ENCODE results near the gene NUDT6. TPM values are rescaled to one million over a fixed set of nuclear protein-coding genes. Genes with fewer than 3 reads are reported as not detected.

NUDT6 gene
- polyA plus RNA-seq, 1 of the 3 experiments (the other 2 are of a cell fraction) = 10.1 TPM

DNA sequence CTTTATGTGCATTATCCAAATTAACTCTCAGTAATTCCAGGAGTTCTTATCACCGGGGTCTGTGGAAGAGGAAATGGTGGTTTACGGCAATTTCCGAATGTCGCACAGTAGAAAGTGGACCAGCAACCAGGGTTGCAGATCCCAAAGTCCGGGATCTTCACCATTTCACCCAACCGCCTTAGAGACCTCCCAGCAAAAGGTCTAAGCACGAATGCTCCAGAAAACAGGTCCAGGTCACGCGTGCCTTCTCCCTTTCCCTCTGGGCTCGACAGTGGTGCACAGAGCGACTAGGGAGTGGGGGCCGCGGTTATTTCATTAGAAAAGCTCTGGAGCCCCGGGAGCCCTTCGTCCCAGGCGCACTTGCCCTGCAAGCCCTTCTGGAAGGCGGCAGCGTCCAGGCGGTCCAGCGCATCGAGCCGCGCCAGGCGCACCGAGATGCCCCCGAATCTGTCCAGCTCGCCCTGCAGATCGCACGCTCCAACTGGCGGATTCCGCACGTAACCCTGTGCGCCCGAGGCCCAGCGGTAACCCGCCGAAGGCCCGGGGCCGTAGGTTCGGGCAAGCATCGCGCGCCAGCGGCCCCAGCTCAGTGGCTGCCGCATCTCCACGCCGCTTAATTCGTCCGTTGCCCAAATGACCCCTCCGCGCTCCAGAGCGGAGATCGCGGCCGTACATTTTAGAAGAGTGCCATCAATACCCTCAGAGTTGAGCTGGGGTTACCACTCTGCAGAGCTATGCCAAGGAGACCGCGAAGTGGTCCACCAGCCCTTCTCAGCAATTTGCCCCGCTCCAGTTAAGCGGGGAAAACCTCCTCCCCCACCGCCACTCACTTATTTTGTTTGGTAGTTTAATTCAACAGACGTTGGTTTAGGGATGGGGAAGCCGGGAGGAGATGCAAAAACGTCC lies at the start of gene NUDT6 (continued):
- TF ChIP-seq, protein P1, sequence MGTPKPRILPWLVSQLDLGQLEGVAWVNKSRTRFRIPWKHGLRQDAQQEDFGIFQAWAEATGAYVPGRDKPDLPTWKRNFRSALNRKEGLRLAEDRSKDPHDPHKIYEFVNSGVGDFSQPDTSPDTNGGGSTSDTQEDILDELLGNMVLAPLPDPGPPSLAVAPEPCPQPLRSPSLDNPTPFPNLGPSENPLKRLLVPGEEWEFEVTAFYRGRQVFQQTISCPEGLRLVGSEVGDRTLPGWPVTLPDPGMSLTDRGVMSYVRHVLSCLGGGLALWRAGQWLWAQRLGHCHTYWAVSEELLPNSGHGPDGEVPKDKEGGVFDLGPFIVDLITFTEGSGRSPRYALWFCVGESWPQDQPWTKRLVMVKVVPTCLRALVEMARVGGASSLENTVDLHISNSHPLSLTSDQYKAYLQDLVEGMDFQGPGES (IDR thresholded peaks at IDR 0.05; ENCODE audit: low read depth, low read length) = no peak
- TF ChIP-seq TCF12 (IDR thresholded peaks at IDR 0.05) = no peak
- no peak for TF ChIP-seq MEF2A (IDR thresholded peaks at IDR 0.05; ENCODE audit: borderline replicate concordance, low read depth)
- TF ChIP-seq MXI1 (IDR thresholded peaks at IDR 0.05; ENCODE audit: low read depth, low read length) = peak; percentile 29; the same call in 1 of the 2 replicates

DNA sequence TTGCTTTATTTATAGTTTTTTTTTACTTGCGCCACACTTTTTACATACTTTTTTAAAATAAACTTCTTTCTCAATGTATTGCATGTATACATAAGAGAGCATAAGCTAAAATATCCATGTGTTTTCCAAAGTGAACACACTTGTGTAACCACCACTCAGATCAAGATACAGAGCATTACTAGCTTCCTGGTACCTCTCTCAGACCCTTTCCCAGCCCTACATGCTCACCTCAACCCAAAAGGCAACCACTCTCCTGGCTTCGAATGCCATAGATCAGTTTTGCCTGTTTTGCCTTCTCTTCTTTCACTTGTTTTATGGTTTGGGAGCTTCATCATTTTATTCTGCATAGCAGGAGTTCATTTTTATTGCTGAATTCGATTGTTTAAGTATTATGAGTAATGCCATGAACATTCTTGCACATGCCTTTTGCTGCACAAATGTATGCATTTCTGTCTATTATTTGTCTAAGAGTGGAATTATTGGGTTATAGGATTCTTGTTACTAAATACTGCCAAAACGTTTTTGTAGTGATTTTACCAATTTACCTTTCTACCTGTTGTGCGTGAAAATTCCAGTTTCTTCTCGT lies 45.9 kb upstream of the NUDT6 start:
- Histone ChIP-seq H3K4me1 (ENCODE audit: control insufficient read depth in 1 of 2, insufficient read depth in 2 of 2, low read depth in 1 of 2, low read length in 1 of 2) (no peaks in the 10 kb centered on the region), H3K9me3 (no peaks in the 10 kb centered on the region), H3K36me3 (replicated peaks in 1 of 2; ENCODE audit: control insufficient read depth in 1 of 2, insufficient read depth in 2 of 2, low read length in 1 of 2) (peaks cover 9 to 24% of the 10 kb centered on the region in 2 experiments), H3F3A (replicated peaks; ENCODE audit: insufficient read depth) (no peaks in the 10 kb centered on the region), H3K4me3 (ENCODE audit: low read depth in 2 of 2, low read length in 1 of 2) (no peak overlapping the region), H4K20me1 (ENCODE audit: insufficient read depth) (no peaks in the 10 kb centered on the region), H3K9ac (no peak overlapping the region), H3K9me2 (no peaks in the 10 kb centered on the region), H3K27ac (ENCODE audit: low read depth in 2 of 2, low read length in 1 of 2) (no peak overlapping the region), H3K27me3 (ENCODE audit: insufficient read depth) (no peaks in the 10 kb centered on the region), H3K79me2 (ENCODE audit: insufficient read depth) (peaks cover 8% of the 10 kb centered on the region; the same call in 1 of the 2 replicates), H2AFZ (ENCODE audit: low read depth) (no peak overlapping the region), H3K4me2 (0 out of 2 replicates have a peak overlapping the region, but pooled peaks have one; percentile 25)
- ChIA-PET CTCF (no interaction called here), POLR2A (no interaction called here)
- whole genome bisulfite sequencing (ENCODE audit: low lambda C conversion rate) = 62% methylated on average over 6 of the region's 6 CpGs
- 0 out of 2 replicates have a peak, but pooled peaks have one; percentile 3 for TF ChIP-seq FOSL2 (IDR thresholded peaks at IDR 0.05; ENCODE audit: borderline replicate concordance, low read depth)
- TF ChIP-seq, protein P2, sequence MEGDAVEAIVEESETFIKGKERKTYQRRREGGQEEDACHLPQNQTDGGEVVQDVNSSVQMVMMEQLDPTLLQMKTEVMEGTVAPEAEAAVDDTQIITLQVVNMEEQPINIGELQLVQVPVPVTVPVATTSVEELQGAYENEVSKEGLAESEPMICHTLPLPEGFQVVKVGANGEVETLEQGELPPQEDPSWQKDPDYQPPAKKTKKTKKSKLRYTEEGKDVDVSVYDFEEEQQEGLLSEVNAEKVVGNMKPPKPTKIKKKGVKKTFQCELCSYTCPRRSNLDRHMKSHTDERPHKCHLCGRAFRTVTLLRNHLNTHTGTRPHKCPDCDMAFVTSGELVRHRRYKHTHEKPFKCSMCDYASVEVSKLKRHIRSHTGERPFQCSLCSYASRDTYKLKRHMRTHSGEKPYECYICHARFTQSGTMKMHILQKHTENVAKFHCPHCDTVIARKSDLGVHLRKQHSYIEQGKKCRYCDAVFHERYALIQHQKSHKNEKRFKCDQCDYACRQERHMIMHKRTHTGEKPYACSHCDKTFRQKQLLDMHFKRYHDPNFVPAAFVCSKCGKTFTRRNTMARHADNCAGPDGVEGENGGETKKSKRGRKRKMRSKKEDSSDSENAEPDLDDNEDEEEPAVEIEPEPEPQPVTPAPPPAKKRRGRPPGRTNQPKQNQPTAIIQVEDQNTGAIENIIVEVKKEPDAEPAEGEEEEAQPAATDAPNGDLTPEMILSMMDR (IDR thresholded peaks at IDR 0.05) = no peak
- DNase-seq = no peak

DNA sequence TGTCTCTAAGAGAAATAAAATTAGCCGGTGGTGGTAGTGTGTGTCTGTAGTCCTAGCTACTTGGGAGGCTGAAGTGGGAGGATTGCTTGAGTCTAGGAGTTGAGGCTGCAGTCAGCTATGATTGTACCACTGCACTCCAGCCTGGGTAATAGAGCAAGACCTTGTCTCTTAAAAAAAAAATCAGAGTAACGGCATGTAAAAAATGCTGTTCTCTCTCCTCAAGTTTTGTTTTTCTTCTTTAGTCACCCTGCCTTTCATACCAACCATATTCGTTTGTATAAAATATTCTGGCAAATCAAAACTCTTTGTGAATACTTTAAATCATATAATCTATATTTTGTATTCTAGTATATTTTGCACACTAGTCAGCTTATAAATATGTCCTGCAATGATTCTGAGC lies 44.8 kb upstream of the NUDT6 start:
- Histone ChIP-seq H3K9me3 (no peaks in the 10 kb centered on the region), H2AFZ (ENCODE audit: low read depth) (no peak overlapping the region), H3K4me1 (ENCODE audit: control insufficient read depth in 1 of 2, insufficient read depth in 2 of 2, low read depth in 1 of 2, low read length in 1 of 2) (no peaks in the 10 kb centered on the region), H3K9ac (no peak overlapping the region), H3K27me3 (ENCODE audit: insufficient read depth) (no peaks in the 10 kb centered on the region), H3K27ac (ENCODE audit: low read depth in 2 of 2, low read length in 1 of 2) (no peak overlapping the region), H3F3A (replicated peaks; ENCODE audit: insufficient read depth) (no peaks in the 10 kb centered on the region), H3K36me3 (replicated peaks in 1 of 2; ENCODE audit: control insufficient read depth in 1 of 2, insufficient read depth in 2 of 2, low read length in 1 of 2) (peaks cover 18 to 26% of the 10 kb centered on the region in 2 experiments), H3K79me2 (ENCODE audit: insufficient read depth) (peaks cover 8% of the 10 kb centered on the region; the same call in 1 of the 2 replicates), H3K4me2 (no peak overlapping the region), H4K20me1 (ENCODE audit: insufficient read depth) (no peaks in the 10 kb centered on the region), H3K4me3 (ENCODE audit: low read depth in 2 of 2, low read length in 1 of 2) (no peak overlapping the region), H3K9me2 (no peaks in the 10 kb centered on the region)
- CTCF ChIA-PET = no interaction called here
- no peak for DNase-seq
- WGBS (ENCODE audit: low lambda C conversion rate) = 93% methylated on average over 3 of the region's 3 CpGs
- POLR2A ChIA-PET = no interaction called here
- TF ChIP-seq, protein P3, sequence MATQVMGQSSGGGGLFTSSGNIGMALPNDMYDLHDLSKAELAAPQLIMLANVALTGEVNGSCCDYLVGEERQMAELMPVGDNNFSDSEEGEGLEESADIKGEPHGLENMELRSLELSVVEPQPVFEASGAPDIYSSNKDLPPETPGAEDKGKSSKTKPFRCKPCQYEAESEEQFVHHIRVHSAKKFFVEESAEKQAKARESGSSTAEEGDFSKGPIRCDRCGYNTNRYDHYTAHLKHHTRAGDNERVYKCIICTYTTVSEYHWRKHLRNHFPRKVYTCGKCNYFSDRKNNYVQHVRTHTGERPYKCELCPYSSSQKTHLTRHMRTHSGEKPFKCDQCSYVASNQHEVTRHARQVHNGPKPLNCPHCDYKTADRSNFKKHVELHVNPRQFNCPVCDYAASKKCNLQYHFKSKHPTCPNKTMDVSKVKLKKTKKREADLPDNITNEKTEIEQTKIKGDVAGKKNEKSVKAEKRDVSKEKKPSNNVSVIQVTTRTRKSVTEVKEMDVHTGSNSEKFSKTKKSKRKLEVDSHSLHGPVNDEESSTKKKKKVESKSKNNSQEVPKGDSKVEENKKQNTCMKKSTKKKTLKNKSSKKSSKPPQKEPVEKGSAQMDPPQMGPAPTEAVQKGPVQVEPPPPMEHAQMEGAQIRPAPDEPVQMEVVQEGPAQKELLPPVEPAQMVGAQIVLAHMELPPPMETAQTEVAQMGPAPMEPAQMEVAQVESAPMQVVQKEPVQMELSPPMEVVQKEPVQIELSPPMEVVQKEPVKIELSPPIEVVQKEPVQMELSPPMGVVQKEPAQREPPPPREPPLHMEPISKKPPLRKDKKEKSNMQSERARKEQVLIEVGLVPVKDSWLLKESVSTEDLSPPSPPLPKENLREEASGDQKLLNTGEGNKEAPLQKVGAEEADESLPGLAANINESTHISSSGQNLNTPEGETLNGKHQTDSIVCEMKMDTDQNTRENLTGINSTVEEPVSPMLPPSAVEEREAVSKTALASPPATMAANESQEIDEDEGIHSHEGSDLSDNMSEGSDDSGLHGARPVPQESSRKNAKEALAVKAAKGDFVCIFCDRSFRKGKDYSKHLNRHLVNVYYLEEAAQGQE (IDR thresholded peaks at IDR 0.05; ENCODE audit: low read depth, low read length) = no peak
- TF ChIP-seq, protein P4, sequence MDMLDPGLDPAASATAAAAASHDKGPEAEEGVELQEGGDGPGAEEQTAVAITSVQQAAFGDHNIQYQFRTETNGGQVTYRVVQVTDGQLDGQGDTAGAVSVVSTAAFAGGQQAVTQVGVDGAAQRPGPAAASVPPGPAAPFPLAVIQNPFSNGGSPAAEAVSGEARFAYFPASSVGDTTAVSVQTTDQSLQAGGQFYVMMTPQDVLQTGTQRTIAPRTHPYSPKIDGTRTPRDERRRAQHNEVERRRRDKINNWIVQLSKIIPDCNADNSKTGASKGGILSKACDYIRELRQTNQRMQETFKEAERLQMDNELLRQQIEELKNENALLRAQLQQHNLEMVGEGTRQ (IDR thresholded peaks at IDR 0.05; ENCODE audit: borderline replicate concordance, low read depth, low read length) = no peak
- TF ChIP-seq, protein P5, sequence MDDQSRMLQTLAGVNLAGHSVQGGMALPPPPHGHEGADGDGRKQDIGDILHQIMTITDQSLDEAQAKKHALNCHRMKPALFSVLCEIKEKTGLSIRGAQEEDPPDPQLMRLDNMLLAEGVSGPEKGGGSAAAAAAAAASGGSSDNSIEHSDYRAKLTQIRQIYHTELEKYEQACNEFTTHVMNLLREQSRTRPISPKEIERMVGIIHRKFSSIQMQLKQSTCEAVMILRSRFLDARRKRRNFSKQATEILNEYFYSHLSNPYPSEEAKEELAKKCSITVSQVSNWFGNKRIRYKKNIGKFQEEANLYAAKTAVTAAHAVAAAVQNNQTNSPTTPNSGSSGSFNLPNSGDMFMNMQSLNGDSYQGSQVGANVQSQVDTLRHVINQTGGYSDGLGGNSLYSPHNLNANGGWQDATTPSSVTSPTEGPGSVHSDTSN (IDR thresholded peaks at IDR 0.05) = no peak
- no peak for TF ChIP-seq FOXM1 (IDR thresholded peaks at IDR 0.05; ENCODE audit: low read depth)
- TF ChIP-seq, protein P6, sequence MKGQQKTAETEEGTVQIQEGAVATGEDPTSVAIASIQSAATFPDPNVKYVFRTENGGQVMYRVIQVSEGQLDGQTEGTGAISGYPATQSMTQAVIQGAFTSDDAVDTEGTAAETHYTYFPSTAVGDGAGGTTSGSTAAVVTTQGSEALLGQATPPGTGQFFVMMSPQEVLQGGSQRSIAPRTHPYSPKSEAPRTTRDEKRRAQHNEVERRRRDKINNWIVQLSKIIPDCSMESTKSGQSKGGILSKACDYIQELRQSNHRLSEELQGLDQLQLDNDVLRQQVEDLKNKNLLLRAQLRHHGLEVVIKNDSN (IDR thresholded peaks at IDR 0.05; ENCODE audit: borderline replicate concordance, low read depth) = no peak
- no peak for TF ChIP-seq RAD21 (IDR thresholded peaks at IDR 0.05; ENCODE audit: low read length)
- TF ChIP-seq RXRA (IDR thresholded peaks at IDR 0.05; ENCODE audit: borderline replicate concordance, low read depth) = no peak

All from SK-N-SH (cell line).